Mucosa of rectum (tissue), 2 donors: ENCODE measurements around the gene RIBC2.

Experiments used
- H3K27ac ChIP-seq, 2 donors: one replicate each; pipeline ENCODE4 v1.7.0; 2013; ENCODE audit warnings: inconsistent platforms in 2 of 2, low read depth in 2 of 2, low read length in 2 of 2
- H3K27me3 ChIP-seq, 2 donors: one replicate each; pipeline ENCODE4 v1.7.0; 2013; ENCODE audit warnings: low read length in 2 of 2; ENCODE audit not compliant: control insufficient read depth in 2 of 2, insufficient read depth in 2 of 2
- H3K36me3 ChIP-seq, 2 donors: one replicate each; pipeline ENCODE4 v1.7.0; 2013; ENCODE audit warnings: low read length in 2 of 2; ENCODE audit not compliant: control insufficient read depth in 2 of 2, insufficient read depth in 2 of 2
- H3K4me1 ChIP-seq, 2 donors: one replicate each; pipeline ENCODE4 v1.7.0; 2013; ENCODE audit warnings: low read length in 2 of 2, mild to moderate bottlenecking in 1 of 2; ENCODE audit not compliant: control insufficient read depth in 2 of 2, insufficient read depth in 2 of 2
- H3K4me3 ChIP-seq, 2 donors: one replicate each; pipeline ENCODE4 v1.7.0; 2013; ENCODE audit warnings: low read length in 2 of 2
- H3K9ac ChIP-seq, 2 donors: one replicate each; pipeline ENCODE4 v1.7.0; 2013; ENCODE audit warnings: low read length in 2 of 2, low read depth in 1 of 2, mild to moderate bottlenecking in 1 of 2
- H3K9me3 ChIP-seq, 2 donors: one replicate each; pipeline ENCODE4 v1.7.0; 2013; ENCODE audit warnings: low read length in 2 of 2; ENCODE audit not compliant: control insufficient read depth in 2 of 2
- donor health status: healthy.
- donor health status: Normal muscosa, but diverticular disease.

RIBC2 gene

DNA sequence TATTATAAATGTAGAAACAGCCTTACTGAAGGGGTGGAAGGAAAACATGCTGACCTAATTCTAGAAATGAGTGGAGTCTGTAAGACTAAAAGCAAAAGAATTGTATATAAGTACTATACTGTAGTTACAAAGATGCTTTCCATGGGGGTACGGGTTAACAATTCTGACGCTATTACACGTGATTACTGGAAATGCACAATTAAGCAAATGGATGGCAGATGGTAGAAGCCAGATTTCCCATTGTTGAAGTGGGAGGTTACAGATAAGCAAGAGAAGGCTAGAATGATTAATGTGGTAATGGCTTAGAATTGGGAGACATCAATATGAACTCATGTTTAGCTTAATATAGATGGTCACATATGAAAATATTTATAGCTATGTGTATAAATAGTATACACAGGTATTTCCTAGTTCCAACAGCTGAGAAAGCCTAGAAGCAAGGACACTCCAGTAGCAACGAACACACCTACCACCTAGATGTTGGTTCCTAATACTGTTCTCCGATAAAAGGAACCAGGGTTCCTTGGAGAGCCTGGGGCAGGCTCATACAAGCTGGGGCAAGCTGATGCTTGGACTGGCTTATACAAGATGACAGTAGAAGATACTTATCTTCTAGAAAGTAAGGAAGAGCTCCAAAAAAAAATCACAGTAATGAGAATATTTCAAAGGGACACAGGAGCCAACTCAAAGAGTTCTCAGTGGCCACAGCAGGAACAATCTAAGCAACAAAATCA is 13.6 kb upstream of the RIBC2 start:
- H3K27ac ChIP-seq: no peak overlapping the region
- H3K27me3 ChIP-seq: no peaks in the 10 kb centered on the region
- no peak overlapping the region for H3K4me3 ChIP-seq
- no peak overlapping the region for H3K9ac ChIP-seq
- no peaks in the 10 kb centered on the region for H3K9me3 ChIP-seq
- H3K36me3 ChIP-seq: no peaks in the 10 kb centered on the region
- no peaks in the 10 kb centered on the region for H3K4me1 ChIP-seq

DNA sequence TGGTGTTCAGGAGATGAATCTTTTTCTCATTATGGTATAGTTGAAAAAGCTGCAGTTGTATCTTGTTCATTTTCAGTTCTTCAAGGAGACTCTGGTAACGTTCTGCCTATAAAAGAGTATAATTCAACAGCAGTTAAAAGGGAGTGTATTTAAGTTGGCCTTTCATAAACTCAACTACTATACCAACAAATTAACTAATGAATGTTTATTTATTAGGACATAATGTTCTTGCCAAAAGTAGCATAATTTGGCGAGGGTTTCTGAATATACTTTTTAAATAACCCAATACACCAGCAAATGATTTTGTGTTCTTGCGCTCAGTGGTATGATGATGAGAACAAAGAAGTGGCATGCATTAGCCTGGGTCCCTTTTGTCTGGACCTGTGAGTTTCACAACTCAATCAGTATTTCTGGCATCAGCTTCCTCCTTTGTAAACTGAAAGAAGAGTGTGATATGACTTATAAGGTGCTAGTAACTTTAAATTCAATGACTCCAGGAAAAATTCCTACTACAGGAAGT is 11.0 kb upstream of the RIBC2 start:
- Histone ChIP-seq H3K27ac (no peak overlapping the region), H3K36me3 (no peaks in the 10 kb centered on the region)

DNA sequence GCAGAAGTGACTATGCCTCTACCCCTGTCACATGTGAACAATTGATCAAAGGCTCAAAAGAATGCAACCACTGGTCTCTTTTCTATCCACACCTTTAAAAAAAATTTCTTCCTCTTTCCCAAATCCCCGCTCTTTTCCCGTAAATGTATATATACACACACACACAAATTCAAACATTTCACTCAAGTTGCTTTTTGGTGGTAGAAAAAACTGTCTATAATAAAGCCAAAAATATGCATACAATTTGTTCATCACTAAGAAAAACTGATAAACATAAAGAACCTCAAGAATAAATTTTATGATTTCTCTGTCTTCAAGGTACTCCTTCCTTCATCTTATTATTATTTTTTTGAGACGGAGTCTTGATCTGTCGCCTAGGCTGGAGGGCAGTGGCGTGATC is 5.7 kb upstream of the RIBC2 start:
- no peak overlapping the region for H3K9ac ChIP-seq
- H3K36me3 ChIP-seq: no peaks in the 10 kb centered on the region
- no peak overlapping the region for H3K4me3 ChIP-seq
- H3K27me3 ChIP-seq: no peaks in the 10 kb centered on the region
- no peaks in the 10 kb centered on the region for H3K4me1 ChIP-seq
- H3K27ac ChIP-seq: no peak overlapping the region
- no peaks in the 10 kb centered on the region for H3K9me3 ChIP-seq

More for the DNA sequence above, 11.0 kb upstream of the RIBC2 start:
- H3K9ac ChIP-seq: no peak overlapping the region
- H3K9me3 ChIP-seq: no peaks in the 10 kb centered on the region
- H3K4me1 ChIP-seq: no peaks in the 10 kb centered on the region
- no peaks in the 10 kb centered on the region for H3K27me3 ChIP-seq
- no peak overlapping the region for H3K4me3 ChIP-seq

DNA sequence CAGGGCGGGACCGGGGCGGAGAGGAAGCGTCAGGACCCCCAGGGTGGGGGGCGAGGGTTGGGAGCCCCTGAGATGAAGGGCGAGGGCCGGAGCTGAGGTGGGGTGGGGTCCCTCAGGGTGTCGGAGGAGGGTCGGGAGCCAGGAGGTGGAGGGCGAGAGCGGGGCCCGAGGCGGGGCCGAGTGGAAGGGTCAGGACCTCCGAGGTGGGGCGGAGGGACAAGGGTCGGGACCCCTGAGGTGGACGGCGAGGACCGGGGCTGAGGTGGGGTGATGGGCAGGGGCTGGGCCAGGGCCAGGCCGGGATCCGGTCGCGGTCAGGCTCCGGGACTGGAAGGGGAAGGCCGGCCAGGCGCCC is 503 bp upstream of the RIBC2 start:
- H3K4me3 ChIP-seq: peak overlapping the region; percentile 44 to 82
- H3K27ac ChIP-seq: no peak overlapping the region
- no peak overlapping the region for H3K9ac ChIP-seq
- peaks cover 0 to 3% of the 10 kb centered on the region in 2 donors for H3K4me1 ChIP-seq
- H3K36me3 ChIP-seq: no peaks in the 10 kb centered on the region
- H3K27me3 ChIP-seq: no peaks in the 10 kb centered on the region
- H3K9me3 ChIP-seq: no peaks in the 10 kb centered on the region

GRCh38 chr22:45418056-45418769 is 4.7 kb downstream of the RIBC2 start:
- peaks cover 0 to 3% of the 10 kb centered on the region in 2 donors for H3K4me1 ChIP-seq
- H3K9me3 ChIP-seq: no peaks in the 10 kb centered on the region
- H3K4me3 ChIP-seq: no peak overlapping the region
- H3K27me3 ChIP-seq: no peaks in the 10 kb centered on the region
- no peak overlapping the region for H3K9ac ChIP-seq
- H3K36me3 ChIP-seq: no peaks in the 10 kb centered on the region
- H3K27ac ChIP-seq: no peak overlapping the region

DNA sequence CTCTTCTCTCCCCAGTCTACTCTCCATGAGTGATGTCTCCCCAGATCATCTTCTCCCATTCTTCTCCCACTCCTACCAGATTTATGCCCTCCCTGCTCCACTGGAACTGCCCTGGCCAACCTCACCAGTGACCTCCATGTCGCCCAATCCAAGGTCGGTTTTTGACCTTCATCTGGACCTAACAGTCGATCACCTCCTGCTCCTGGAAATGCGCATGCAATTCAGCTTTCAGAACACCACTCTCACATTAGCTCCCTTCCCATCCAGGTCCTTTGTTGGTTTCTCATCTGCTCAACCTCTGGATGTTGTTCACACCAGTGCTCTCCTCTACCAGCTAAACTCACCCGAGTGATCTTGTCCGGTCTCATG is 5.3 kb downstream of the RIBC2 start:
- no peak overlapping the region for H3K27ac ChIP-seq
- no peaks in the 10 kb centered on the region for H3K27me3 ChIP-seq
- H3K4me1 ChIP-seq: peaks cover 0 to 2% of the 10 kb centered on the region in 2 donors
- no peaks in the 10 kb centered on the region for H3K36me3 ChIP-seq
- no peak overlapping the region for H3K4me3 ChIP-seq
- no peak overlapping the region for H3K9ac ChIP-seq
- H3K9me3 ChIP-seq: no peaks in the 10 kb centered on the region

GRCh38 chr22:45420011-45420410 is 6.5 kb downstream of the RIBC2 start:
- Histone ChIP-seq H3K9me3 (no peaks in the 10 kb centered on the region), H3K4me3 (no peak overlapping the region), H3K36me3 (no peaks in the 10 kb centered on the region), H3K4me1 (no peaks in the 10 kb centered on the region), H3K27ac (no peak overlapping the region), H3K9ac (no peak overlapping the region), H3K27me3 (no peaks in the 10 kb centered on the region)

- Histone ChIP-seq H3K27ac (no peak overlapping the region), H3K4me3 (no peak overlapping the region), H3K9me3 (no peaks in the 10 kb centered on the region), H3K36me3 (no peaks in the 10 kb centered on the region), H3K9ac (no peak overlapping the region), H3K4me1 (no peaks in the 10 kb centered on the region), H3K27me3 (no peaks in the 10 kb centered on the region)
Observed at GRCh38 chr22:45420539-45420938, 7.0 kb downstream of the RIBC2 start.

DNA sequence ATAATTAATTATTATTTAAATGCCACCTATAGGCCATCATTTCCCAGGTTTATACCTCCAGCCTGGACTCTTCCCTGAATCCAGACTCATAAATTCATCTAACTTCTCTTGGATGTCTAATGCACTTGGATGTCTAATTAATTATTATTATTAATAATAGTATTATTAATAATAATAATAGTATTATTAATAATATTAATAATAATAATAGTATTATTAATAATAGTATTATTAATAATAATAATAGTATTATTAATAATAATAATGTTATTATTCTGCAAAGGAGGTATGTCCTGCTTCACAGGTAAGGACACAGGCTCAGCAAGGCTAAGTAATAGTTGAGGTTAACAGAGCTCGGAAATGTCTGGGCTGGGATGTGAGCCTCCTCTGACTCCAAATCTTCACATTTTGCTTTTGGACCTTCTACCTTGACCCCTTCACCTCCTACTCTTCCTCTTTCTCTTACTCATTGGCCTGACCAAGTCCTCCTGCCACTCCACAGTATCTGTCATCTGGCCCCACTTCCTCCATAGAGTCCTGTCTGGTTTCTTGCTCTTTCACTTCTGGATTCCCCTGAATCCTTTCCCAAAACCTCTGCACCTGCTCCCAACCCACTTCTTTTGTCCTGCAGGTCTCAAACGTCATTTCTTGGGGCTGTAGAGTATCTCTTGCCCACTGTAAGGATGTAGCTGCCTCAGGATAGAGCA is 8.0 kb downstream of the RIBC2 start:
- Histone ChIP-seq H3K9ac (no peak overlapping the region), H3K36me3 (no peaks in the 10 kb centered on the region), H3K4me1 (no peaks in the 10 kb centered on the region), H3K27ac (no peak overlapping the region), H3K27me3 (no peaks in the 10 kb centered on the region), H3K9me3 (no peaks in the 10 kb centered on the region), H3K4me3 (no peak overlapping the region)
